Hypothalamus (tissue), 51 donors: ENCODE data around the gene CEACAM1.
A peak's percentile ranks its signal among the peaks of the same experiment; 100 is the strongest.
"Not testable (repeated sequence)": the region's sequence is repeated elsewhere in the genome, so short reads cannot be mapped to it uniquely, and the experiment has no call there.

Experiments used
- DNase-seq, 51 donors: peaks; one replicate each; lab custom pipeline; 2025; lab: John Stamatoyannopoulos, UW

Gene CEACAM1

GRCh38 chr19:42514449-42514848 lies 13.8 kb downstream of the CEACAM1 start:
- no peak for DNase-seq

DNA sequence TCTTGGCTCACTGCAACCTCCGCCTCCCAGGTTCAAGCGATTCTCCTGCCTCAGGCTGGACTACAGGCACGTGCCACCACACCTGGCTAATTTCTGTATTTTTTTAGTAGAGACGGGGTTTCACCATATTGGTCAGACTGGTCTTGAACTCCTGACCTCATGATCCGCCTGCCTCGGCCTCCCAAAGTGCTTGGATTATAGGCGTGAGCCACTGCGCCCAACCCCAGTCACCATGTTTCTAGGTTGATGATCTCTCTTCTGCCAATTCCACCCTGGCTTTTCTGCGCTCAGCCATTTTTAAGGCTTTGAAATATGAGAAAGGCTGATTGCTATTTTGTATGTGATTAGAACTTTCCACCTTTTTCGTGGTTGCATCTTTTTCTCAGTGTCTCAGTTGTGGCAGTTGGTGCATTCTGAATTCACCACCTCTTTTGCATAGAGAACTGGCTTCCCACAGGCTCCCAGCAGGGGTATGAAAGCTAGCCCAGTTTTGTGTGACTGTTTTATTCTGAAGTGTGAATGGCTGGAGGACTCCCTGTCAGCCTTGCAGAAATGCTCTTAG lies 15.5 kb downstream of the CEACAM1 start:
- DNase-seq = no peak

DNA sequence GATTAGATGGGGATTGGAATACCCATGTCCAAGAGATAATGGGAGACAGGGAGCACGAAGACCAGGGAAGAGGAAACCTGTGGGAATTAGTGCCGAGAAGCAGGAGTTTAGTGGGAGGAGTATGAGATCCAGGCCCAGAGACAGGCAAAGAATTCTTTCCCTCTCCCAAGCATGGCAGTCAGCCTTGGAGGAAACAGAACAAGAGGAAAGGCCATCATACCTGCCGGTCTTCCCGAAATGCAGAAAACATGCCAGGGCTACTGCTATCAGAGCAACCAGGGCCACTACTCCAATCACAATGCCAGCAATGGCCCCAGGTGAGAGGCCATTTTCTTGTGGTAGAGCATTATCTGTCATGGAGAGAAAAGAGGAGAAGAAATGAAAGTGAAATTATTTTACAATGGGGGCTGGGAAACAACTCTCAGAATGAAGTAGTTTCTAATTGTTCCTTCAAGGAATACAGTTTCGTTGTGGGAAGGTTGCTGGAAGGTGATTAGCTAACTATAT lies 16.1 kb downstream of the CEACAM1 start:
- no peak for DNase-seq

GRCh38 chr19:42511340-42511739 lies 16.9 kb downstream of the CEACAM1 start:
- DNase-seq = no peak

GRCh38 chr19:42508892-42509444 lies 19.3 kb downstream of the CEACAM1 start:
- no peak for DNase-seq

DNA sequence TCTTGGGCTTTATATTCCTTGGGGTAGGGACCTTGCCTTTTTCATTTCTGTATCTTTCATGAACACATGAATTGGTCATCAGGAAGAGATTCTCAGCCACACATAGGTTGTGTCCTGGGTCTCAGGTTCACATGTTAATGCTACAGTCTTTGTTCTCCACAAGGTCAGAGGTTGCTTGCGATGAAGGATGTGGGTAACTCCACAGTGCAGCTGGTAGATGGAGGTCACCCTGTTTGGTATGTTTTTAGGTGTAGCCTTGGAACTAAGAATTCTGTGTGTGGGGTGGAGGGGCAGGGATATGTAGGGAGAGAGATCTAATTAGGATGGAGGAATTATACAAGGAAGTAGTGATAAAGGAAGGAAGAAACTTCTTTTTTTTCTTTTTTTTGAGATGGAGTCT lies 23.2 kb downstream of the CEACAM1 start:
- no peak for DNase-seq

DNA sequence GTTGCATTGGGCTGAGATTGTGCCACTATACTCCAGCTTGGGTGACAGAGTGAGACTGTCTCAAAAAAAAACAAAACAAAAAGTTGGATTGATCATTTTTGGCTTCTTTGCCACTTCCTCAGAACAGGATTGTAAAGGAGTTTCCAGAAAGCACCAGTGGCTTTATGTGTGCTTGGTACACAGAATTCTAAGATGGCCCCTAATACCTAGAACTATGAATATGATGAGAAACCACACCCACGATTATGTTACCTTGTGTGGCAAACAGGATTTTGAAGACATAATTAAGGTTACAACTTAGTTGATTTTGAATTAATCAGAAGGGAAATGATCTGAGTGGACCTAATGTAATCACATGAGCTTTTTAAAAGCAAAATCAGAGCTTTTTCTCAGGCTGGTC lies 26.5 kb downstream of the CEACAM1 start:
- DNase-seq = no peak

DNA sequence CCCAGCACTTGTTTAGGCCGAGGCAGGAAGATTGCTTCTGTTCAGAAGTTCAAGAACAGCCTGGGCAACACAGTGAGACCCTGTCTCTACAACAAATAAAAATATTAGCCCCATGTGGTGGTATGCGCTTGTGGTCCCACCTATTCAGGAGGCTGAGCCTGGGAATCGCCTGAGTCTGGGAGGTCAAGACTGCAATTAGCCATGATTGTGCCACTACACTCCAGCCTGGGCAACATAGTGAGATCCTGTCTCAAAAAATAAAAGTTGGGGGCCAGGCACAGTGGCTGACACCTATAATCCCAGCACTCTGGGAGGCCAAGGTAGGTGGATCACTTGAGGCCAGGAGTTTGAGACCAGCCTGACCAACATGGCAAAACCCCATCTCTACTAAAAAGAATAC lies 27.0 kb downstream of the CEACAM1 start:
- DNase-seq = not testable (repeated sequence)

- DNase-seq = peak in 1 of 51 donors; percentile 20
Observed at GRCh38 chr19:42498169-42498757, 30.0 kb downstream of the CEACAM1 start.

DNA sequence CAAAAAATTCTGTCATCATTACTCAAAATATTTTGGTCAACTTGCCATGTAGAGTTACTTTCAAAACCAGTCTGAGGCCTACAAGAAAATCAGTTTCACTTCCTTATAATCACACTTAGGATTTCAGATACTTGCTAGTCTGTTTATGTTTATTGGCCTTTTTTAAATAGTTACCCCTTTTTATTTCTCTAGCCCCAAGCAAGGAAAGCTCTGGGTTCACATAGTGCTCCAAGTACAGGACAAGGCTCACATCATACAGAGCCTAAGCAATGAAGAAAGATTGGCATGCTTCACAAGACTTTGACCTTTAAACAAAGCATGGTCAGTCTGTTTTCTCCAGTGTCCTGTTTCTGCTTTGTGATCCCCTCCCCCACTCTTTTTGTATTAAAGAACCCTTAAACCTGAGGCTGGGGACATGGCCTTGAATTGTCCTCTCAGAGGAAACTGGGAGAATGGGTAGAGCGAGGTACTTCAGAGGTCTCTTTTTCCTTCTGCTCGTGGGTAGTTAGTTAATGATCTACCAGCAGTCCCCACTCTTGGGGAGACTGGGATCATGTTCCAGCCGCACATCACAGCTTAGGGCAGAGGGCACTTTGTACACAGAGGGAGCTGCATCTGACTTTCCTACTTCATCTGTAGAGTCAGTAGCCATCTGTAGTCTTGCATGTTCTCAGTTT lies 30.7 kb downstream of the CEACAM1 start:
- DNase-seq = peak in 2 of 51 donors; percentile 3 to 51

GRCh38 chr19:42496460-42497133 lies 31.7 kb downstream of the CEACAM1 start:
- DNase-seq = no peak

- no peak for DNase-seq
Observed at GRCh38 chr19:42495663-42496062, 32.6 kb downstream of the CEACAM1 start.

- DNase-seq = no peak
Observed at GRCh38 chr19:42494321-42494720, 34.0 kb downstream of the CEACAM1 start.

DNA sequence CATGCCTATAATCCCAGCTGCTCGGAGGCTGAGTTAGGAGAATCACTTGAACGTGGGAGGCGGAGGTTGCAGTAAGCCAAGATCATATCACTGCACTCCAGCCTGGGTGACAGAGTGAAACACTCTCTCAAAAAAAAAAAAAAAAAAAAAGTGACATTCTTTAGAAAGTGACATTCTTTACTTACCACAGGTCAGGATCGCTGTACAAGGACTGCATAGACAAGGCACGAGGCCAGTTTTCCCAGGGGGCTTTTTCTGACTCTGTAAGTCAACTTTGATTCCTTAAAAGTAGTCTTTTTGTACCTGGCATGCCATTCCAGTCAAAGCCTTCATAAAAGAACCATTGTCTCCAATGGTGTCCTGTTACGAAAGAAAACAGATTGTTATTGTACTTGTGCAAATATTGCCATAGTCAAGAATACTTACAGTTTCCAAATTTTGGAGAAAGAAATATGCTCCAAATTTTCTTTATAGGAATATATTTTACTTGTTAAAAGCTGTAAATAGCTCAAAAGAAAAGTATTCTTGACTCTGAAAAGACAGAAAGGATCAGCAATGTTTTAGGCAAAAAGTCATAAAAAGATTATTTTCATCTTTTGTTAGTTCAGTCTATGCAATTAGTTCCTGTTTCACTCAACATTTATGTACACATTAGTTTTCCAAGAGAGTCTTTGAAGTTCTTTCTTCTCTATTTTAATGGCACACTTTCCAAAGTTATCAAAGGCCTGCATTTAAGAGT lies 39.3 kb downstream of the CEACAM1 start:
- DNase-seq = no peak

DNA sequence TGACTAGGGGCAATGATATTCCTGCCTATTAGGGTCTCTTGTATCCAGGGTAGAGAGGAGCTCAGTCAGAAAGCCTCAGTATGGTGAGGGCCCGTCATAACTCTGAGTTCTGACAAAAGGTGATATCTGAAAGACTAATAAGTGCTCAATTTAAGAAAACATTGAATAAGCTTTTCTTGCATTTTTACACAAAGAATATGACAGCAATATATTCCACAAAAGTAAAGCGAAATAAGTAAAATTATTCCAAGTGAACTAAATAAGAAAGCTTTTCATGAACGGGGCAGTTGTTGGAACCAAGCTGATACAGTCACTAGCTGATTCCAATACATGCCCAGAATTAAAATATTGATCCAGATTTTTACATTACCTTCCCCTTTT lies 40.5 kb downstream of the CEACAM1 start:
- no peak for DNase-seq

DNA sequence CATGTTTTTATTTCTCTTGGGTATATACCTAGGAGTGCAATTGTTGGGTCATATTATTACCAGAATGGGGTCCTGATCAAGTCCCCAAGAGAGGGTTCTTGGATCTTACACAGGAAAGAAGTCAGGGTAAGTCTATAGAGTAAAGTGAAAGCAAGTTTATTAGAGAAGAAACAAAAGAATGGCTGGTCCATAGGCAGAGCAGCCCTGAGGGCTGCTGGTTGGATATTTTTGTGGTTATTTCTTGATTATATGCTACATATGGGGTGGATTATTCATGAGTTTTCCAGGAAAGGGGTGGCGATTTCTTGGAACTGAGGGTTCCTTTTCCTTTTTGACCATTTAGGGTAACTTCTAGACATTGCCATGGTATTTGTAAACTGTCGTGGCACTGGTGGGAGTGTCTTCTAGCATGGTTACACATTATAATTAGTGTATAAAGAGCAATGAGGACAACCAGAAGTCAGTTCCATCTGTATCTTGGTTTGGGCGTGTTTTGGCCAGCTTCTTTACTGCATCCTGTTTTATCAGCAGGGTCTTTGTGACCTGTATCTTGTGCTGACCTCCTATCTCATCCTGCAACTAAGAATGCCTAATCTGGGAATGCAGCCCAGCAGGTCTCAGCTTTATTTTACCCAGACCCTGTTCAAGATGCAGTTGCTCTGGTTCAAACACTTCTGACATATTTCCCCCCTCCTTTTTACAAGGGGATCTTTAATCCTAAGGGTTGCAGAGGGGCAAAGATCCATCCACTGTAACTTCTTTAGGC lies 41.1 kb downstream of the CEACAM1 start:
- DNase-seq = no peak

DNA sequence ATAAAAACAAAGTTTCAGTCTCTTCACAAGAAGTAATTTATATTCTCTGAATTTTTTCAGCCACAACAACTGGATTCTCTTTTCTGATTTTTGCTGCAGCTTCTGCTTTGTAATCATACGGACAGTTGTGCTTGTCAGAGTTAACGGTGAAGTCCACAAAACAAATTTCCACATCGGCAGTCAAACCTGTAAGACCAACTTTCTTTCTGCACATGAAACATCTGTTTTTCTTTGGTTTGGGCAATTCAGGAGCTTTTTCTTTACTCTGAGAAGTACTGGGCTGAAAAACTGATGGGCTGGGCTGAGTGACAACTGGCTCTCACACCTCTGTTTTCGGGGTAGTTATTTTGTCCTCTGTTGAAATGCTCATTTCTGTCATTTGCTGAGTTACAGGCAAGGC lies 43.2 kb downstream of the CEACAM1 start:
- DNase-seq = not testable (repeated sequence)

GRCh38 chr19:42480335-42481095 lies 47.8 kb downstream of the CEACAM1 start:
- DNase-seq = peak in 1 of 51 donors; percentile 21

DNA sequence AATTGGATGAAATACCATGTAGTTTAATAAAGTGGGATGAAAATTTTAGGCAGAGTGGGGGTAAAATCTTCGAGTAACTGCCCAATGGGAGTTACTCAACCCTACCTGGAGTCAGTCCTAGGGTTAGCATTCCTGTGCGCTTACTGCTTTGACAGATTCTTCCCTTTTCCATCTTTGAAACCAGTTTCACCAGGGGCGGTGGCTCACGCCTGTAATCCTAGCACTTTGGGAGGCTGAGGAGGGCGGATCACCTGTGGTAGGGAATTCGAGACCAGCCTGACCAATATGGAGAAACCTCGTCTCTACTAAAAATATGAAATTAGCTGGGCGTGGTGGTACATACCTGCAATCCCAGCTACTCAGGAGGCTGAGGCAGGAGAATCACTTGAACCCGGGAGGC lies 48.5 kb downstream of the CEACAM1 start:
- DNase-seq = no peak
